HL-60 (cell line): ENCODE results near the gene GRIA3.

Source experiments
- CTCF ChIP-seq: IDR thresholded peaks from one replicate; pipeline ENCODE4 v1.5.1; 2011; ENCODE audit warnings: low read length, control low read depth, inconsistent platforms; ENCODE audit not compliant: insufficient read depth
- POLR2AphosphoS5 ChIP-seq: IDR thresholded peaks from 2 replicates; pipeline ENCODE4 v1.6.1; 2012; ENCODE audit warnings: low read depth

DNA sequence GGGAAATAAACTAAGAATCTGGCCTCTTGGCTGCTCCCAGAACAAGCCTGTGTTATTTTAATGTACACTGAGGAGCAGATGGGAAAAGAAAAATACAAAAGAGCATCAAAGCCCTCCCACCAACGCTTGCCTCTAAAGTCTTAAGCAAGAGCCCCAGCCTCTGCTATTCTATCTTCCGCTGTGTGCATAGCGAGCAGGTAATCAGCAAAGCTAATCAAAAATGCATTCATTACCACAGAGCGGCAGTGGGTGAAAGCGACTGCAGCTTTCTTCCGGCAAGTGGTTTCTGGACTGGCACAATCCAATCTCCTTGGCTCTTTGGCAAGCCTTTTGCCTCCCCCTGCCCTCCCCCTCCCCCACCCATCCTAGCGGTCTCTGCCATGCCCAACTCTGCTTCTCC, 13.5 kb upstream of the GRIA3 start:
- TF ChIP-seq CTCF = no peak
- TF ChIP-seq POLR2AphosphoS5 = no peak
